ENCODE data around the gene TYSND1.

DNA sequence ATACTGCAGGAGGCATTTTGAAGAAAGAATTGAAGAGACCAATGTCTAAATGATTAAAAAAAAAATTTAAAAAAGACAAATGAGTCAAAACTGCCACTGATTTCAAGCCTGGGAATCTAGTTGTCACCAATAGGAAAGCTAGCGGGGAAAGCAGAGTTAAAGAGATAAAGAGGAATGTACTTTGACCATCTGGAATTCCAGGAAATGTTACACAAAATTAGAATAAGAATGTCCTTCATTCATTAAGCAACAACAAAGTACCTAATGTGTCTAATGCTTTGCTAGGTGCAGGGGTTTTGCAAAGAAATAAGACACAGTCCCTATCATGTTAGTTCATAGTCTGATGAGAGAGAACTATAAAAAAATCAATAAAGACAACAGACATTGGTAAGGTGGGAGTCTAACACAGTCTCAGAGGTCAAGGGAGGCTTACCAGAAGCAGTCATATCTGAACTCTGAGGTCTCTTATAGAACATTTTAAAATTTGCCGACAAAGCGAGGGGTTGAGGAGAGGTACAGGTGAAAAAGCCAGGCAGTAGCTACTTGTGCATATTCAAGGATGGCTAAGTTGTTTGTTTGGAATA lies 8.8 kb upstream of the TYSND1 start:
- TF ChIP-seq, protein P1, sequence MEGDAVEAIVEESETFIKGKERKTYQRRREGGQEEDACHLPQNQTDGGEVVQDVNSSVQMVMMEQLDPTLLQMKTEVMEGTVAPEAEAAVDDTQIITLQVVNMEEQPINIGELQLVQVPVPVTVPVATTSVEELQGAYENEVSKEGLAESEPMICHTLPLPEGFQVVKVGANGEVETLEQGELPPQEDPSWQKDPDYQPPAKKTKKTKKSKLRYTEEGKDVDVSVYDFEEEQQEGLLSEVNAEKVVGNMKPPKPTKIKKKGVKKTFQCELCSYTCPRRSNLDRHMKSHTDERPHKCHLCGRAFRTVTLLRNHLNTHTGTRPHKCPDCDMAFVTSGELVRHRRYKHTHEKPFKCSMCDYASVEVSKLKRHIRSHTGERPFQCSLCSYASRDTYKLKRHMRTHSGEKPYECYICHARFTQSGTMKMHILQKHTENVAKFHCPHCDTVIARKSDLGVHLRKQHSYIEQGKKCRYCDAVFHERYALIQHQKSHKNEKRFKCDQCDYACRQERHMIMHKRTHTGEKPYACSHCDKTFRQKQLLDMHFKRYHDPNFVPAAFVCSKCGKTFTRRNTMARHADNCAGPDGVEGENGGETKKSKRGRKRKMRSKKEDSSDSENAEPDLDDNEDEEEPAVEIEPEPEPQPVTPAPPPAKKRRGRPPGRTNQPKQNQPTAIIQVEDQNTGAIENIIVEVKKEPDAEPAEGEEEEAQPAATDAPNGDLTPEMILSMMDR (conservative IDR thresholded peaks at IDR 0.05; ENCODE audit: low read depth, low read length): no peak
- TF ChIP-seq EZH2 (IDR thresholded peaks at IDR 0.05; ENCODE audit: low read length, unreplicated experiment) (no peak), EZH2phosphoT487 (IDR thresholded peaks at IDR 0.05; ENCODE audit: borderline replicate concordance, low read length) (no peak)

All from PC-3 (cell line).